HepG2 (cell line): Measurements from ENCODE around the gene TPRX1. TPM values are rescaled to one million over a fixed set of nuclear protein-coding genes. Genes with fewer than 3 reads are reported as not detected.

ENCODE experiments used
- ATAC-seq: fragments of 200-7000 bp; cut with Tn5 transposase; 3 replicates; pipeline ENCODE4 v1.9.1; 2020; ENCODE audit warnings: mild to moderate bottlenecking, moderate library complexity
- BruUV-seq: library from RNA; stranded (reverse); fragments of 400-500 nt; replicated peaks from 2 replicates; lab custom pipeline; 2021; lab: Mats Ljungman, UMichigan
- CTCF ChIA-PET: fragments of 300-600 bp; formaldehyde crosslinking; extraction: SDS; loops from one replicate; lab custom pipeline; 2021; ENCODE audit warnings: low total read pairs, inconsistent platforms, low intra/inter-chr PET ratio; lab: Yijun Ruan, JAX
- POLR2A ChIA-PET: fragments of 350-600 bp; sonication (Branson Sonifier 250); formaldehyde crosslinking; loops from one replicate; lab custom pipeline; 2020; ENCODE audit warnings: antibody characterized with exemption, inconsistent platforms; lab: Yijun Ruan, JAX
- DNase-seq: peaks from one replicate; pipeline ENCODE4 v3.0.0-alpha.2; 2015; ENCODE audit warnings: low spot score
- FAIRE-seq: peaks from 3 replicates; lab custom pipeline; 2011; peaks lifted over from hg19 to GRCh38; lab: Jason Lieb, UNC
- H2AFZ ChIP-seq: one replicate; pipeline ENCODE4 v1.6.1; 2011; ENCODE audit warnings: low read length, inconsistent platforms
- H3K27ac ChIP-seq: fragments of 300-600 bp; 3 replicates; pipeline ENCODE4 v1.8.0; 2011; ENCODE audit warnings: mixed run types, mild to moderate bottlenecking, mixed read lengths, low read length, inconsistent platforms; ENCODE audit not compliant: insufficient read depth; ENCODE audit errors: extremely low read length
- H3K27me3 ChIP-seq, 2 experiments: fragments of 200-600 bp in 1 of 2; 2 replicates in 1 of 2; 3 replicates in 1 of 2; pipeline versions ENCODE4 v1.6.0 to v1.8.0; 2011; ENCODE audit warnings: low read length in 2 of 2, mild to moderate bottlenecking in 2 of 2, moderate library complexity in 2 of 2, inconsistent platforms in 1 of 2; ENCODE audit not compliant: insufficient read depth in 2 of 2, control insufficient read depth in 1 of 2
- H3K36me3 ChIP-seq, 2 experiments: fragments of 200-600 bp in 1 of 2; replicated peaks in 1 of 2; 2 replicates in 1 of 2; 3 replicates in 1 of 2; pipeline versions ENCODE4 v1.5.1 to v1.8.0; 2011; ENCODE audit warnings: low read length in 2 of 2, inconsistent platforms in 1 of 2; ENCODE audit not compliant: insufficient read depth in 2 of 2, control insufficient read depth in 1 of 2
- H3K4me1 ChIP-seq: 2 replicates; pipeline ENCODE4 v1.5.1; 2012; ENCODE audit warnings: low read length, inconsistent platforms; ENCODE audit not compliant: insufficient read depth
- H3K4me2 ChIP-seq: 2 replicates; pipeline ENCODE4 v1.6.0; 2011; ENCODE audit warnings: low read depth, low read length, inconsistent platforms
- H3K4me3 ChIP-seq, 3 experiments: fragments of 200-600 bp in 1 of 3; sonication (generic), shearing (Covaris generic) in 1 of 3; replicated peaks in 1 of 3; 2 replicates each; pipeline ENCODE4 v1.5.1; 2011 to 2016; ENCODE audit warnings: low read length in 3 of 3, inconsistent platforms in 2 of 3, low read depth in 2 of 3, mild to moderate bottlenecking in 2 of 3, control low read depth in 1 of 3, mixed read lengths in 1 of 3; ENCODE audit not compliant: insufficient read depth in 1 of 3
- H3K79me2 ChIP-seq: one replicate; pipeline ENCODE4 v1.6.1; 2011; ENCODE audit warnings: low read length, inconsistent platforms; ENCODE audit not compliant: insufficient read depth
- H3K9ac ChIP-seq: 2 replicates; pipeline ENCODE4 v1.6.0; 2011; ENCODE audit warnings: mild to moderate bottlenecking, low read depth, low read length, inconsistent platforms; ENCODE audit not compliant: insufficient read depth
- H3K9me3 ChIP-seq: 2 replicates; pipeline ENCODE4 v1.5.1; 2012; ENCODE audit warnings: mild to moderate bottlenecking, low read length
- H4K20me1 ChIP-seq: 2 replicates; pipeline ENCODE4 v1.6.0; 2011; ENCODE audit warnings: inconsistent platforms, mild to moderate bottlenecking, low read length, moderate library complexity; ENCODE audit not compliant: insufficient read depth
- DNMT3B ChIP-seq: conservative IDR thresholded peaks from 2 replicates; pipeline ENCODE4 v1.6.1; 2016; ENCODE audit warnings: missing biosample characterization, control low read depth
- FLYWCH1 ChIP-seq: sonication (generic); formaldehyde crosslinking; IDR thresholded peaks from 2 replicates; pipeline ENCODE4 v1.8.1; 2023; ENCODE audit warnings: mild to moderate bottlenecking, missing genetic modification reagents
- FOXA1 ChIP-seq, 2 experiments: fragments of 450-650 bp in 1 of 2; sonication (generic) in 1 of 2; formaldehyde crosslinking in 1 of 2; IDR thresholded peaks; 2 replicates each; pipeline versions ENCODE4 v1.4.0 to v1.6.1; 2016 to 2020; ENCODE audit warnings: missing genetic modification reagents in 1 of 2
- IRX3 ChIP-seq: sonication (generic); formaldehyde crosslinking; IDR thresholded peaks from 2 replicates; pipeline ENCODE4 v1.8.1; 2023; ENCODE audit warnings: mild to moderate bottlenecking, low read depth, missing genetic modification reagents, borderline replicate concordance
- MYNN ChIP-seq: sonication (generic); formaldehyde crosslinking; IDR thresholded peaks from 2 replicates; pipeline ENCODE4 v1.4.0; 2020; ENCODE audit warnings: mild to moderate bottlenecking, low read depth, missing genetic modification reagents
- NCOR1 ChIP-seq: fragments of 200-600 bp; sonication (generic); IDR thresholded peaks from 2 replicates; pipeline ENCODE4 v1.7.0; 2017; ENCODE audit warnings: antibody characterized with exemption, low read length, borderline replicate concordance
- NFKBIZ ChIP-seq: IDR thresholded peaks from 2 replicates; pipeline ENCODE4 v1.6.1; 2018; ENCODE audit warnings: missing genetic modification reagents, missing compliant biosample characterization
- NRL ChIP-seq: sonication (generic); formaldehyde crosslinking; IDR thresholded peaks from 2 replicates; pipeline ENCODE4 v1.5.0; 2020; ENCODE audit warnings: missing genetic modification reagents, mild to moderate bottlenecking, moderate library complexity, borderline replicate concordance
- PHF5A ChIP-seq: IDR thresholded peaks from one replicate; pipeline ENCODE4 v1.6.1; 2018; ENCODE audit warnings: low read depth, missing genetic modification reagents; ENCODE audit not compliant: unreplicated experiment
- SMAD3 ChIP-seq: sonication (generic); formaldehyde crosslinking; IDR thresholded peaks from 2 replicates; pipeline ENCODE4 v1.4.0; 2020; ENCODE audit warnings: missing genetic modification reagents
- TAF1 ChIP-seq: sonication (generic); formaldehyde crosslinking; IDR thresholded peaks from 2 replicates; pipeline ENCODE4 v1.4.0; 2020; ENCODE audit warnings: missing genetic modification reagents
- ZBTB44 ChIP-seq: sonication (generic); formaldehyde crosslinking; IDR thresholded peaks from 2 replicates; pipeline ENCODE4 v1.4.0; 2020; ENCODE audit warnings: missing genetic modification reagents
- ZBTB8A ChIP-seq: sonication (generic); formaldehyde crosslinking; IDR thresholded peaks from 2 replicates; pipeline ENCODE4 v1.4.0; 2020; ENCODE audit warnings: mild to moderate bottlenecking, low read depth, missing genetic modification reagents, borderline replicate concordance
- ZNF12 ChIP-seq: sonication (generic); formaldehyde crosslinking; IDR thresholded peaks from 2 replicates; pipeline ENCODE4 v1.5.0; 2020; ENCODE audit warnings: missing genetic modification reagents
- ZNF253 ChIP-seq: sonication (generic); formaldehyde crosslinking; IDR thresholded peaks from 2 replicates; pipeline ENCODE4 v1.8.0; 2022; ENCODE audit warnings: mild to moderate bottlenecking, missing genetic modification reagents, borderline replicate concordance
- ZNF577 ChIP-seq: sonication (generic); formaldehyde crosslinking; IDR thresholded peaks from 2 replicates; pipeline ENCODE4 v1.4.0; 2020; ENCODE audit warnings: mild to moderate bottlenecking, low read depth, missing genetic modification reagents, borderline replicate concordance
- ZNF644 ChIP-seq: IDR thresholded peaks from 2 replicates; pipeline ENCODE4 v1.6.1; 2016; ENCODE audit warnings: low read depth
- ZNF746 ChIP-seq: sonication (generic); formaldehyde crosslinking; IDR thresholded peaks from 2 replicates; pipeline ENCODE4 v1.8.0; 2022; ENCODE audit warnings: mild to moderate bottlenecking, missing genetic modification reagents
- ZNF782 ChIP-seq: sonication (generic); formaldehyde crosslinking; IDR thresholded peaks from 2 replicates; pipeline ENCODE4 v1.4.0; 2020; ENCODE audit warnings: missing genetic modification reagents, mild to moderate bottlenecking, borderline replicate concordance
- WGBS: methylation state at CpG from one replicate; pipeline ENCODE4 v1.1.6; 2017; ENCODE audit warnings: low lambda C conversion rate; 5-methylcytosine and 5-hydroxymethylcytosine counted together
- in situ Hi-C: cut with HindIII; loops from 2 replicates; pipeline ENCODE4 v1.10.0; 2017; ENCODE audit warnings: low pct_unique_long_range_greater_than_20kb; ENCODE audit not compliant: extremely low pct_ligation_motif_present
- intact Hi-C: fragments of 100-400 bp; cut with micrococcal nuclease; formaldehyde crosslinking; loops from one replicate; pipeline ENCODE4 v1.10.0; 2022; ENCODE audit not compliant: unreplicated experiment
- polyA plus RNA-seq, 8 experiments: library from polyadenylated mRNA; depleted of rRNA in 3 of 8; stranded (reverse) in 7 of 8; unstranded in 1 of 8; fragments of >200 nt; fragmentation: Illumina TruSeq in 4 of 8; extraction: Trizol in 4 of 8; gene quantifications; 2 replicates each; pipeline versions ENCODE4 v1.2.1 to v1.2.3, GENCODE V29; 2011 to 2016; ENCODE audit warnings: low read depth in 4 of 8, missing spikeins in 1 of 8, mixed read lengths in 1 of 8; ENCODE audit not compliant: insufficient read depth in 1 of 8
- total RNA-seq, 5 experiments: library from RNA; depleted of rRNA; stranded (reverse); fragments of >200 nt; fragmentation: Illumina TruSeq; extraction: Trizol; gene quantifications; 2 replicates each; pipeline ENCODE4 v1.2.3, GENCODE V29; 2016; ENCODE audit warnings: low read depth in 1 of 5
- TF ChIP-seq, protein P1 (sequence below), 2 experiments: sonication (generic) in 1 of 2; formaldehyde crosslinking in 1 of 2; IDR thresholded peaks; 2 replicates each; pipeline versions ENCODE4 v1.5.1 to v1.6.1; 2011 to 2020; ENCODE audit warnings: borderline replicate concordance in 1 of 2, low read depth in 1 of 2, low read length in 1 of 2, mild to moderate bottlenecking in 1 of 2, missing genetic modification reagents in 1 of 2, moderate library complexity in 1 of 2

TPRX1 gene
- total and polyA plus RNA-seq, 2 of the 13 experiments (the other 11 are each of a cell fraction or from before 2014, with no cell fraction given): not detected

DNA sequence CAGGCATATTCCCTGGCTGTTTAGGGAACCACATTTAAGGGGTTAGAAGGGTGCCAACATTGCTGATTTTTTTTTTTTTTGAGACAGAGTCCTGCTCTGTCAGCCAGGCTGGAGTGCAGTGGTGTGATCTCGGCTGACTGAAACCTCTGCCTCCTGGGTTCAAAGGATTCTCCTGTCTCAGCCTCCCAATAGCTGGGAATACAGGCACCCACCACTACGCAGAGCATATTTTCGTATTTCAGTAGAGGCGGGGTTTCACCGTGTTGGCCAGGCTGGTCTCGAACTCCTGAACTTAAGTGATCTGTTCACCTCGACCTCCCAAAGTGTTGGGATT, 9.6 kb upstream of the TPRX1 start:
- ChIA-PET POLR2A (no interaction called here), CTCF (interaction anchor here (0.7 to 1.2 kb wide), 2 partner anchors 49 to 55 kb away, joined by 3 to 4 read pairs; no protein-coding TSS in a partner anchor)
- intact Hi-C loops: loop anchor here (2.0 kb wide), 1 partner anchor 49 kb away; no protein-coding TSS in a partner anchor
- Histone ChIP-seq H2AFZ (no peak overlapping the region), H3K79me2 (no peaks in the 10 kb centered on the region), H3K4me2 (no peak overlapping the region), H3K9me3 (no peaks in the 10 kb centered on the region), H3K27me3 (no peaks in the 10 kb centered on the region), H3K36me3 (no peaks in the 10 kb centered on the region), H3K4me1 (peaks cover 6% of the 10 kb centered on the region; the same call in 1 of the 2 replicates), H3K9ac (no peak overlapping the region), H3K27ac (no peak overlapping the region), H4K20me1 (no peaks in the 10 kb centered on the region), H3K4me3 (no peak overlapping the region)
- in situ Hi-C loops: no loop called here
- ATAC-seq (peak; percentile 30; the same call in 1 of the 3 replicates), DNase-seq (no peak), FAIRE-seq (no peak)
- TF ChIP-seq MYNN (CRISPR knock-in tag) (no peak), NFKBIZ (no peak), SMAD3 (CRISPR knock-in tag) (no peak), ZNF253 (CRISPR knock-in tag) (no peak), ZNF577 (no peak), IRX3 (CRISPR knock-in tag) (no peak), ZNF644 (CRISPR knock-in tag) (no peak), ZNF746 (CRISPR knock-in tag) (no peak), TAF1 (CRISPR knock-in tag) (no peak), ZNF782 (CRISPR knock-in tag) (no peak), DNMT3B (CRISPR knock-in tag) (no peak), ZNF12 (CRISPR knock-in tag) (no peak), PHF5A (CRISPR knock-in tag) (no peak), NRL (CRISPR knock-in tag) (no peak), NCOR1 (no peak), FLYWCH1 (CRISPR knock-in tag) (no peak), ZBTB44 (CRISPR knock-in tag) (no peak), ZBTB8A (CRISPR knock-in tag) (no peak), FOXA1 (IDR thresholded peaks at IDR 0.05) (no peak), FOXA1 (CRISPR knock-in tag; IDR thresholded peaks at IDR 0.05) (no peak)
- TF ChIP-seq, protein P1, sequence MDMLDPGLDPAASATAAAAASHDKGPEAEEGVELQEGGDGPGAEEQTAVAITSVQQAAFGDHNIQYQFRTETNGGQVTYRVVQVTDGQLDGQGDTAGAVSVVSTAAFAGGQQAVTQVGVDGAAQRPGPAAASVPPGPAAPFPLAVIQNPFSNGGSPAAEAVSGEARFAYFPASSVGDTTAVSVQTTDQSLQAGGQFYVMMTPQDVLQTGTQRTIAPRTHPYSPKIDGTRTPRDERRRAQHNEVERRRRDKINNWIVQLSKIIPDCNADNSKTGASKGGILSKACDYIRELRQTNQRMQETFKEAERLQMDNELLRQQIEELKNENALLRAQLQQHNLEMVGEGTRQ (IDR thresholded peaks at IDR 0.05; ENCODE audit: low read depth, low read length): no peak
- TF ChIP-seq, protein P1 (CRISPR knock-in tag; IDR thresholded peaks at IDR 0.05; ENCODE audit: borderline replicate concordance): no peak
- 66% methylated on average over 7 of the region's 7 CpGs for WGBS
- no TSS peak for BruUV-seq
